Activated CD4-positive, CD25-positive, alpha-beta regulatory T cell treated with anti-CD3 and anti-CD28 coated beads, Interleukin-2, amount 50 U/mL, for 72 hours (primary cell): ENCODE data around the gene SSTR1.

Experiments
- DNase-seq: peaks from one replicate; pipeline ENCODE4 v3.0.0; 2021

The SSTR1 gene

GRCh38 chr14:38203929-38204718 lies 3.6 kb upstream of the SSTR1 start:
- no peak for DNase-seq

- DNase-seq, result no peak
These were observed 3.0 kb upstream of the SSTR1 start for GRCh38 chr14:38204719-38205115.

GRCh38 chr14:38205119-38205813 lies 2.4 kb upstream of the SSTR1 start:
- no peak for DNase-seq

GRCh38 chr14:38205949-38206665 lies 1.6 kb upstream of the SSTR1 start:
- no peak for DNase-seq

- no peak for DNase-seq
These were observed 871 bp upstream of the SSTR1 start for GRCh38 chr14:38206689-38207376.

GRCh38 chr14:38207377-38207735 lies 348 bp upstream of the SSTR1 start:
- no peak for DNase-seq

GRCh38 chr14:38208618-38209562 lies 1.2 kb downstream of the SSTR1 start:
- no peak for DNase-seq

GRCh38 chr14:38209572-38210557 lies 2.2 kb downstream of the SSTR1 start:
- DNase-seq, result no peak

GRCh38 chr14:38210587-38211216 lies 3.0 kb downstream of the SSTR1 start:
- DNase-seq, result no peak

GRCh38 chr14:38211255-38211735 lies 3.6 kb downstream of the SSTR1 start:
- DNase-seq, result no peak

GRCh38 chr14:38212111-38212510 lies 4.4 kb downstream of the SSTR1 start:
- no peak for DNase-seq

GRCh38 chr14:38213001-38213400 lies 5.3 kb downstream of the SSTR1 start:
- DNase-seq, result no peak

GRCh38 chr14:38217553-38217952 lies 9.8 kb downstream of the SSTR1 start:
- DNase-seq, result no peak

GRCh38 chr14:38221077-38221476 lies 13.4 kb downstream of the SSTR1 start:
- no peak for DNase-seq

GRCh38 chr14:38224338-38224737 lies 16.6 kb downstream of the SSTR1 start:
- no peak for DNase-seq

- DNase-seq, result no peak
These were observed 18.2 kb downstream of the SSTR1 start for GRCh38 chr14:38225946-38226345.

- DNase-seq, result no peak
These were observed 18.7 kb downstream of the SSTR1 start for GRCh38 chr14:38226366-38226765.

- DNase-seq, result no peak
These were observed 25.5 kb downstream of the SSTR1 start for GRCh38 chr14:38233218-38233617.

GRCh38 chr14:38238332-38238731 lies 30.6 kb downstream of the SSTR1 start:
- no peak for DNase-seq

GRCh38 chr14:38238878-38239277 lies 31.2 kb downstream of the SSTR1 start:
- no peak for DNase-seq
